Loucy (cell line): ENCODE data around the gene TBXT.

Source experiments
- CTCF ChIP-seq: fragments of 200-600 bp; sonication (generic); conservative IDR thresholded peaks from 2 replicates; pipeline ENCODE4 v1.5.1; 2014; ENCODE audit warnings: mild to moderate bottlenecking, antibody characterized with exemption, low read length
- EZH2phosphoT487 ChIP-seq: fragments of 200-600 bp; IDR thresholded peaks from 2 replicates; pipeline ENCODE4 v1.6.1; 2018; ENCODE audit warnings: antibody characterized with exemption, mild to moderate bottlenecking, moderate library complexity, borderline replicate concordance

GRCh38 chr6:166115609-166116008 is 52.0 kb downstream of the TBXT start:
- TF ChIP-seq CTCF = no peak
- no peak for TF ChIP-seq EZH2phosphoT487
